ENCODE results near the gene IFITM1.
A peak's percentile ranks its signal among the peaks of the same experiment; 100 is the strongest.

The IFITM1 gene

DNA sequence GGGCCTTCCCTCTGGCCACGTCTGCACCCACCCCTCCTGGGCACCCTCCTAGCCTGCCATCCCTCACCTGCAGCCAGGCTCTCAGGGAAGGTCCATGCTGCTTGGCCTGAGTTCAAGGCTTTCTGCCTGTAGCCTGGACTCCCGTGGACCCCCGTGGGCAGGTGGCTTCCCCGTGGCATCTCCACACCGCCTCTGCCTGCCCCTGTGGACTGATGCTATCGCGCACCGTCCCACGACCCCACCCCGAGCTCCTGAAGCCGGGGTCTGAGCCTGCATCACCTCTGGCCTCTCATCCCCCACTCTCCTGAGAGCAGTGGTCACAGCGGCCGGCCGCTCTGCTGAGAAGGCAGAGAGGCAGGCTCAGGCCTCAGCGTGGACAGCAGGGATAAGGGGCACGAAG, 19.1 kb upstream of the IFITM1 start:
- DNase-seq = no peak

GRCh38 chr11:295351-296170, 18.3 kb upstream of the IFITM1 start:
- no peak for DNase-seq

DNA sequence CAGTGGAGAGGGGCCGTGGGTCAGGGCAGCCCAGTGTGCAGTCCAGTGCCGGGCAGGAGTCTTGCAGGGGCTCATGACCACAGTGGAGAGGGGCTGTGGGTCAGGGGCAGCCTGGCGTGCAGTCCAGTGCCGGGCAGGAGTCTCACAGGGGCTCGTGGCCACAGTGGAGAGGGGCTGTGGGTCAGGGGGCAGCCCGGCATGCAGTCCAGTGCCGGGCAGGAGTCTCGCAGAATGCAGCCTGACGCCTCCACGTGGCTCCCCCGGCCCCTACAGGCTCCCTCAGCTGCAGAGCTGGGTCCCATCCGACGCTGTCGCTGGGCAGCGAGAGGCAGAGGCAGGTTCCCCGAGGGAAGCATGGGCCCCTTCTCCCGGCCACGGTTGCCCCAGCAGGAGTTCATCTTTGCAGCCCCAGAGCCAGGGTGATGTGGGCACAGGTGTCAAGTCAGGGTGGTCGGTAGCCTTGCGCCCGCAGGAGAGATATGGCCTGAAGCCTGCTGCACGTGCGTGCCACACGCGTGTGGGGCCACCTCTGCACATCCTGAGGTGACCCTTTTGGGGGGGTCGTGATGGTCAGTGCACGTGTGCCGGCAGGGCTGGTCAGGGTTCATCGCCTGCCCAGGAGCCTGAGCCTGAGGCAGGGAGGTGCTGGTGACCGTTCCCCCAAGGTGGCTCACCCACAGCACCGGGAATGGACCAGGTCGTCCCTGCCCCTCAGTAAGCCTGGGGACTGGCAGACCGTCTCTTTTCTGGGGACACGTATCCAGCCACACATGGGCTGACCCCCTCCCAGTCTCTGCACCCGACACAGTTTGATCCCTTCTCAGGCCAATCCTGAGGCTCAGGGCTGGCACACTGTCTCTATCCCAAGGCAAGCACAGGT, 17.4 kb upstream of the IFITM1 start:
- no peak for DNase-seq

GRCh38 chr11:297051-297585, 16.7 kb upstream of the IFITM1 start:
- no peak for DNase-seq

DNA sequence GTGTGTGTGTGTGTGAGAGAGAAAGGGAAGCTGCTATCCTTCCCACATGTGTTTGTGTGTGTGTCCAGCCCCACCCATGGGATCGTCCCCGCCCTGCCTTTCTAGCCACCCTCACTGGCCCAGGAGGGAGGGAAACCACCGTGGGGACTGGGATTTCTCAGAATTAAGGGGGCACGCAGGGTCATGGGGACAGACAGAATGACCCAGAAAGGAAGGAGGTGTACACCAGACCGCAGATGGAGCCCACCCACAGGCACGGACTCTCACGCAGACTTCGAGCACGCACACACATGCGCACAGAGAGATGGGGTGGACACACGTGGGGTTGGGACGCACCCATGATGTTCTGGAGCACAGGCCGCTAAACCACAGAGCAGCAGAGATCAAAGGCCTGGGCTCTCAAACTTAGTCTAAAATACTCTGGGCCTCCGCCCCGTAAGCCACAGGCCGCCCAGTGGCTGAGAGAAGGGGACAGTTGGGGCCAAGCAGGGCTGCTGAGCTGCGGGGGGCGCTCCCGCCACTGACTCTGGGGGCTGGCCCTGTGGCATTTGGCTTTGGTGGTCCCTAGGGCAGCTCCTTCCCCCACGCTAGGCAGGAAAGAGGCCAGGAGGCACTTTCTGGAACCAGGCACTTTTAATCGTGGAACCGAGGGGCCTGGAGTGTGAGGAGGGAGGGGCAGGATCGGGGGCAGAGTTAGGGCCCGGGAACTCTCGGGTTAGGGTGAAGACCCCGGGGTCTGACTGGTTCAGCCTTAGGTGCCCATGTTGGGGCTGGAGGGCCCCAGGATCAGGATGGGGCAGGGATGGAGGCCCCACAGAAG, 16.0 kb upstream of the IFITM1 start:
- peak; percentile 54 for DNase-seq

GRCh38 chr11:298406-299065, 15.3 kb upstream of the IFITM1 start:
- no peak for DNase-seq

DNA sequence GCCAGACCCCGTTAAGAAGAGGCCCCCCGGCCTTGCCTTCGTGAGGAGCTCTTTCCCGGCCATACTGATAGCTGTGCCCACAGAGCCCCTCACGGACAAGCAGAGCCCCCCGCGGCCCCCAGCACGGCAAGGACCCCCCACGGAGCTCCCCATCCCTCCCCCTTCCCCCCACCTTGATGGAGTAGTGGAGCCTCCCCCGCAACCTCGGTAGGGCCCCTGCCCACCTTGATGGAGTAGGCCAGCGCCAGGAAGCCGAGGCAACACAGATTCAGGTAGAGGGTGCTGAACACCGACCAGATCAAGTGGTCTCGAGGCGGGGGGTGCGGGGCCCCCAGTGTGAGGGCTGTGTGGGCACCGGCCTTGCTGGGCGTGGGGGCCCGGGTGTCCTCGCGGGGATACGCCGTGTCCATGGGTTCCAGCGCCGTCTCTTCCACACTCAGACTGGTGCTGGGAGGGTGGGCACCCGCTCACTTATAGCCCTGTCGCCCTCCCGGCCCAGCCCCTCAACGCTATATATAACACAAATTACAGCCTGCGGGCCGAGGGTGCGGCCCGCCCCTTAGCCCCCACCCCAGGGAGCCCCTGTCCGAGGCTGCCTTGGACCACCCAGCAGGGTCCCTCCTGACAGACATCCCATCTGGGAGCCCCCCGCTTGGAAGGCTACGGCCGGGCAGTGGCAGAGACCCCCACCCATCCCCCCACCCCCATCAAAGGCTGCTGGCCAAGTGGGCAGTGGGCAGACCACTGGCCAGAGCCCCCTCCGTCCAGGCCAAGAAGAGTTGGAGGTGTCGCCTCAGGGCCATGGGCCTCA, 14.6 kb upstream of the IFITM1 start, which contains the start of gene IFITM5:
IFITM5 (minus strand) TSS at position 446 of the 811 bp plus-strand sequence; CDS start at position 410, 36 bp downstream.
- DNase-seq = no peak

DNA sequence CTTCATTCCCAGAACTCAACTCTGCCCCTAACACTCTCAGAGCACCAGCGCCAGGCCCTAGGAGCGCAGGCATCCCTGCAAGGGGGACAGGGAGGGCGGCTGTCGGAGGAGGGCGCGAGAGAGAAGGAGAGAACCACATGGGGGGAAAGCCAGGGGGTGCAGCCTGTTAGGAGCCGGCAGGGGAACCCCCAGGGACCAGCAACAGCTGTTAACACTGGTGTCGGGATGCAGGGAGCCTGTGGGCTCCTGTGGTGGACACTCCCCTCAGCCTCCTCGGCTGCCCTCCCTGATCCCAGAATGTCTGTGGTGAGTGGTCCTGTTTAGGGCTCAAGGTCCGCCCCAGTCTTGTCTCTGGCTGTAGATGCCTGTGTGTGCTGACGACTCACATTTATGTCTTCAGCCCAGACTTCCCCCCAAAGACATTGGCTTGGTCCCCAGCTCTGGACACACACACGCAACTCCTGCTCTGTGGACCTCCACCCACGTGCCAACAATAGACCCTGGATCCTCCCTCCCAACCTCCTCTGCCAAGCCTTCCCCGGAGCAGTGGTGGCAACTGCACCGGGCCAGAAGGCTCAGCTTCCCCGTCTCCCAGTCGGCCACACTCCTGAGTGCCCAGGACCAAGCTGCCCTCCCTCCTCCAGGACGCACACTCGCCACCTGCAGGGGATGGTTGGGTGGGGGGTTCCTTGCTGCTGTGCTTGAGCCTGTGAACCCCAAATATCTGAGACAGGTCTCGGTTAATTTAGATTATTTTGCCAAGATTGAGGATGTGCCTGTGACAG, 13.7 kb upstream of the IFITM1 start:
- DNase-seq = no peak

DNA sequence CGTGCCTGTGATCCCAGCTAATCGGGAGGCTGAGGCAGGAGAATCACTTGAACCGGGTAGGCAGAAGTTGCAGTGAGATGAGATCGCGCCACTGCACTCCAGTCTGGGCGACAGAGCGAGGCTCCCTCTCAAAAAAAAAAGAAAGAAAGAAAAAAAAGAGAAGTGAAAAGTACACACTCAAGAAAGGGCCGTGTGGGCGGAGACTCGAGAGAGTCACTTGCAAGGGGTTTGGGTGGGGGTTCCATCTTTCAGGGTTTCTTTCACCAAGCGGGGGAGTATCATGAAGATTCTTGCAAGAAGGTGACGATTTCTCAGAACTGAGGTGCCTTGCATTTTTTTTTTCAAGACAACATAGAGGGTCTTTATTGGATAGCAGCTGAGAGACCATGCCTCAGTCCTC, 10.5 kb upstream of the IFITM1 start:
- DNase-seq = no peak

DNA sequence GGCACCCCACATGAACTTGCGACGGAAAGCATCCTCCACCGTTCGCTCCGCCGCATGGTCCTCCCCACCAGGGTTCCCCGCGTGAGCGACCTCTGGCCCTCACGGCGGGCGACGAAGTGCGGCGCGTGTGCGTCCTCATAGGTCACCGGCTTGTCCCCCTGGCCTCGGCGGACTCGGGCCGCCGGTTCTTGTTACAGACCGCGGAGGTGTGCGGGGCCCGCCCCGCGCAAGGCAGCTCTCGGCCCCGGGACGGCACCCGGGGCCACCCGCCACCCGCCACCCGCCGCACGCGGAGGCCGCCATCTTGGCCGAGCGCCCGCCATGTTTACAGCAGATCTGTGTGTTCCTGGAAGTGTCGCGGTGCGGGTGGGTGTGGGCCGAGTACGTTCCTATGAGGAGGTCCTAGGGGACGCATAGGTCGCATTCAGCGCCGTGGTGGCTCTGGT, 9.8 kb upstream of the IFITM1 start:
- no peak for DNase-seq

- DNase-seq = peak; percentile 81
These were observed 8.7 kb upstream of the IFITM1 start for GRCh38 chr11:304915-305843.

- no peak for DNase-seq
These were observed 8.0 kb upstream of the IFITM1 start for GRCh38 chr11:305844-306211.

GRCh38 chr11:306645-307371, 7.0 kb upstream of the IFITM1 start:
- DNase-seq = no peak

DNA sequence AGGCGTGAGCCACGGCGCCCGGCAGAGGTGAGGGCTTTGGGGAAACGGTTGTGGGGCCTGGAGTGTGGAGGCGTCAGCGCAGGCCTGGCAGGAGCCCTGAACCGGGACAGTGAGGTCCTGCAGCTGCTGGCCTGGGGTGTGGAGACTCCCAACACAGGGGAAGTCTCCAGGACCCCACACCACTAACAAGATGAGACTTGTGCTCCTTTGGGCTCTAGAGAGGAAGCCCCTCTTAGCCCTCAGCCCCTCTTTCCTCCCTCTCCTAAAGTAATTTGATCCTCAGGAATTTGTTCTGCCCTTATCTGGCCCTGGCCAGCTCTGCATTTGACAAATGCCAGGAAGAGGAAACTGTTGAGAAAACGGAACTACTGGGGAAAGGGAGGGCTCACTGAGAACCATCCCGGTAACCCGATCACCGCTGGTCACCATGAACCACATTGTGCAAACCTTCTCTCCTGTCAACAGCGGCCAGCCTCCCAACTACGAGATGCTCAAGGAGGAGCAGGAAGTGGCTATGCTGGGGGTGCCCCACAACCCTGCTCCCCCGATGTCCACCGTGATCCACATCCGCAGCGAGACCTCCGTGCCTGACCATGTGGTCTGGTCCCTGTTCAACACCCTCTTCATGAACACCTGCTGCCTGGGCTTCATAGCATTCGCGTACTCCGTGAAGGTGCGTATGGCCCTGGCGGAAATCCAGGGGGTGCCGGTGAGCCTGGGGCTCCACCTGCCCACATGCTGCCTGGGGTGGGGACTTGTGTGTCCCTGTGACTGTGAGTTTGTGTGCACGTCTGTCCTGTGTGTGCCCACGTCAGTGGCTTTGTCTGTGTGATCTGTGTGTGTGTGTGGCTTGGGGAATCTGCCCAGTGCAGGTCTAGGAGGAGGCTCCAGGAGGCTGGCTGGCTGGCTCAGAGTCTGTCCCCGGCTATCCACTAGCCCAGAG, 5.8 kb upstream of the IFITM1 start, which contains the start of gene IFITM2:
IFITM2 (plus strand) TSS at position 51 of the 943 bp plus-strand sequence; CDS start at position 428, 377 bp downstream.
- peak; percentile 65 for DNase-seq

GRCh38 chr11:308740-309665, 4.8 kb upstream of the IFITM1 start:
- DNase-seq = peak; percentile 60

All from CD4-positive, alpha-beta T cell treated with Interleukin-10 for 1 hour (primary cell).